K562 (cell line): ENCODE data around the gene DPEP3. TPM values are rescaled to one million over a fixed set of nuclear protein-coding genes. Genes with fewer than 3 reads are reported as not detected.
A peak's percentile ranks its signal among the peaks of the same experiment; 100 is the strongest.

Experiments
- CREM ChIP-seq: IDR thresholded peaks from 2 replicates; pipeline ENCODE4 v1.6.1; 2014; ENCODE audit warnings: antibody characterized with exemption, low read depth
- ETV1 ChIP-seq: fragments of 450-650 bp; conservative IDR thresholded peaks from 2 replicates; pipeline ENCODE4 v1.6.1; 2016; ENCODE audit warnings: missing genetic modification characterization, control low read depth, low read depth, missing compliant biosample characterization
- FOSL1 ChIP-seq: fragments of 200-800 bp; sonication (Bioruptor generic); conservative IDR thresholded peaks from 2 replicates; pipeline ENCODE4 v1.6.1; 2016; ENCODE audit warnings: missing genetic modification characterization, missing compliant biosample characterization
- GABPB1 ChIP-seq: sonication (generic); formaldehyde crosslinking; IDR thresholded peaks from 2 replicates; pipeline ENCODE4 v1.8.0; 2022; ENCODE audit warnings: mild to moderate bottlenecking, missing genetic modification reagents
- HNRNPK ChIP-seq: fragments of 200-400 bp; formaldehyde crosslinking; IDR thresholded peaks from one replicate; pipeline ENCODE4 v1.6.1; 2018; ENCODE audit warnings: mild to moderate bottlenecking, low read depth, low read length; ENCODE audit not compliant: poor library complexity, severe bottlenecking
- KAT7 ChIP-seq: sonication (generic); formaldehyde crosslinking; IDR thresholded peaks from 2 replicates; pipeline ENCODE4 v1.8.0; 2022; ENCODE audit warnings: missing genetic modification reagents, mild to moderate bottlenecking, borderline replicate concordance
- LEF1 ChIP-seq: fragments of 450-650 bp; IDR thresholded peaks from 2 replicates; pipeline ENCODE4 v1.6.1; 2016; ENCODE audit warnings: mild to moderate bottlenecking
- MAFG ChIP-seq: fragments of 450-650 bp; conservative IDR thresholded peaks from 2 replicates; pipeline ENCODE4 v1.6.1; 2016; ENCODE audit warnings: missing genetic modification characterization, missing compliant biosample characterization
- MBD2 ChIP-seq: sonication (generic); IDR thresholded peaks from 2 replicates; pipeline ENCODE4 v1.6.1; 2016; ENCODE audit warnings: low read depth, borderline replicate concordance
- MEIS2 ChIP-seq: fragments of 450-650 bp; IDR thresholded peaks from 2 replicates; pipeline ENCODE4 v1.6.1; 2014; ENCODE audit warnings: mild to moderate bottlenecking; ENCODE audit not compliant: partially characterized antibody
- NR3C1 ChIP-seq: sonication (generic); formaldehyde crosslinking; IDR thresholded peaks from 2 replicates; pipeline ENCODE4 v1.8.1; 2022; ENCODE audit warnings: missing genetic modification reagents
- OTX1 ChIP-seq: fragments of 450-650 bp; formaldehyde crosslinking; IDR thresholded peaks from 2 replicates; pipeline ENCODE4 v1.4.0; 2022; ENCODE audit warnings: mild to moderate bottlenecking
- POLR2B ChIP-seq: fragments of 450-650 bp; IDR thresholded peaks from 2 replicates; pipeline ENCODE4 v1.6.1; 2018; ENCODE audit warnings: low read depth; ENCODE audit not compliant: partially characterized antibody
- RFX1 ChIP-seq: fragments of 450-650 bp; IDR thresholded peaks from 2 replicates; pipeline ENCODE4 v1.6.1; 2016; ENCODE audit warnings: mild to moderate bottlenecking, moderate library complexity
- RFX5 ChIP-seq: IDR thresholded peaks from 2 replicates; pipeline ENCODE4 v1.6.1; 2011; ENCODE audit warnings: low read depth, mild to moderate bottlenecking, improper control_type of control experiment, low read length
- RFX7 ChIP-seq: fragments of 250-450 bp; sonication (Bioruptor Pico); IDR thresholded peaks from 2 replicates; pipeline ENCODE4 v1.5.1; 2021; ENCODE audit warnings: mild to moderate bottlenecking
- SUPT5H ChIP-seq: fragments of 450-650 bp; IDR thresholded peaks from 2 replicates; pipeline ENCODE4 v1.6.1; 2016
- TAF15 ChIP-seq: fragments of 200-400 bp; formaldehyde crosslinking; IDR thresholded peaks from 2 replicates; pipeline ENCODE4 v1.6.1; 2017; ENCODE audit warnings: mild to moderate bottlenecking, low read depth, low read length, moderate library complexity
- TCFL5 ChIP-seq: fragments of 250-450 bp; sonication (Bioruptor Pico); conservative IDR thresholded peaks from 2 replicates; pipeline ENCODE4 v1.6.1; 2021; ENCODE audit warnings: mild to moderate bottlenecking, moderate library complexity, matching md5 sums
- ZNF24 ChIP-seq: fragments of 450-650 bp; IDR thresholded peaks from 2 replicates; pipeline ENCODE4 v1.6.1; 2016
- ZNF586 ChIP-seq: fragments of 450-650 bp; formaldehyde crosslinking; conservative IDR thresholded peaks from 2 replicates; pipeline ENCODE4 v1.4.0; 2020; ENCODE audit warnings: mild to moderate bottlenecking, moderate library complexity
- ZNF695 ChIP-seq: fragments of 450-650 bp; formaldehyde crosslinking; IDR thresholded peaks from 2 replicates; pipeline ENCODE4 v1.4.0; 2020; ENCODE audit warnings: mild to moderate bottlenecking, moderate library complexity
- ZNF75A ChIP-seq: fragments of 450-650 bp; formaldehyde crosslinking; IDR thresholded peaks from 2 replicates; pipeline ENCODE4 v1.4.0; 2020; ENCODE audit warnings: mild to moderate bottlenecking
- polyA plus RNA-seq, 8 experiments: library from polyadenylated mRNA; depleted of rRNA in 4 of 8; stranded (reverse) in 5 of 8; unstranded in 3 of 8; fragments of >200 nt; fragmentation: Nextera tagmentation in 2 of 8; fragmentation: Illumina TruSeq in 1 of 8; extraction: Ambion mirVana in 2 of 8; extraction: Trizol in 1 of 8; gene quantifications; 2 replicates each; pipeline versions ENCODE4 v1.2.1 to v1.2.3, GENCODE V29; 2011 to 2014; ENCODE audit warnings: inconsistent platforms in 1 of 8, missing spikeins in 1 of 8
- total RNA-seq, 7 experiments: library from RNA; depleted of rRNA in 6 of 7; stranded (reverse); fragments of >200 nt in 6 of 7; fragmentation: Illumina TruSeq in 2 of 7; extraction: Trizol in 2 of 7; gene quantifications; 2 replicates each; pipeline versions ENCODE4 v1.2.1 to v1.2.3, GENCODE V29; 2011 to 2021; ENCODE audit warnings: low replicate concordance in 1 of 7
- TF ChIP-seq, protein P1 (sequence below): fragments of 250-450 bp; sonication (Bioruptor Pico); IDR thresholded peaks from 2 replicates; pipeline ENCODE4 v1.5.0; 2021
- TF ChIP-seq, protein P2 (sequence below): fragments of 450-650 bp; formaldehyde crosslinking; IDR thresholded peaks from 2 replicates; pipeline ENCODE4 v1.4.0; 2020; ENCODE audit warnings: mild to moderate bottlenecking, mixed read lengths
- TF ChIP-seq, protein P3 (sequence below): fragments of 250-450 bp; sonication (Bioruptor Pico); IDR thresholded peaks from 2 replicates; pipeline ENCODE4 v1.9.0; 2021; ENCODE audit warnings: mild to moderate bottlenecking, inconsistent platforms

The DPEP3 gene
- total and polyA plus RNA-seq, 9 of the 15 experiments (the other 6 are each of a cell fraction or from before 2014, with no cell fraction given) = not detected

DNA sequence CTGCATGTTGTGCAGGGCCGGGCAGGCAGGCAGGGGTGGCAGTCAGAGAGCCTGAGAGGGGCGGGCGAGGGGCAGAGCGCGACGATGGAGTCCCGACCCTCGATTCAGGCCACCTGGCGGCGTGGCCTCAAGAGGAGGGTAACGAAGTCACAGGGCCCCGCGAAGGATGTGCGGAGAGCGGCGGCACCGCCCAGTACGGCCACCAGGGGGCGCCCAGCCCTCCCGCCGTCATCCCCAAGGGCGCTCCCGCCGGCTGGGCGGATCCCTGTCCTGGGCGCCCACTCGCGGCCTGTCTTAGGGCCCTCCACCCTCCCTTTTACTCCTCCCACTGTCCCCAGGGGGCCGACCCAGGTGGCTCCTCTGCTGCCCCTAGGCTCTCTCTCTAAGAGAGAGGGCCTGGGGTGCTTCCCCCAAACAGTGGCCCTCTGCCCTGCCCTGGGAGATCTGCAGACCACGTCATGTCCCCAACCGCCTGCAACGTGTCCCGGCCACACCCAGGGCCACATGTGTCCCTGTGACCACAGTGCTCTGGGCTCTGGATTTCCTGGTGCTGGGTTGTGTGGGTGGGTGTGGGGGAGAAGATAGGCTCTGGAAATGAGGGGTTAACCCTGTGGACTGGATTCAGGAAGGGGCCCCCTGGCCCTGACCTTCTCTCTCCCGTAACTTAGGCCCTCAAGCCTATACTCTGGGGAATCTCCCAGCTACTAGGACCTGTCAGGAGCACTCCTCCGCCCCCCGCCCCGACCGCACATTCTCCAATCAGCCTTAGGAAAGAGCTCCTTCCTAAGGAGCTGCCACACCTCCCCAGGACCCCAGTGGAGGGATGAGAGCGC is 13.1 kb upstream of the DPEP3 start (continued):
- no peak; the same call in 1 of the 2 replicates for TF ChIP-seq LEF1
- TF ChIP-seq CREM = peak; percentile 83
- no peak for TF ChIP-seq TCFL5 (CRISPR knock-in tag)
- no peak for TF ChIP-seq RFX5
- TF ChIP-seq POLR2B = peak; percentile 60
- TF ChIP-seq TAF15 = no peak
- TF ChIP-seq NR3C1 (CRISPR knock-in tag) = 0 out of 2 replicates have a peak, but pooled peaks have one; percentile 26
- no peak; the same call in 1 of the 2 replicates for TF ChIP-seq ETV1 (tag)
- peak; percentile 38; the same call in 1 of the 2 replicates for TF ChIP-seq FOSL1 (tag)
- no peak for TF ChIP-seq MEIS2
- no peak for TF ChIP-seq RFX1
- no peak; the same call in 1 of the 2 replicates for TF ChIP-seq ZNF586 (CRISPR knock-in tag)
- TF ChIP-seq OTX1 (CRISPR knock-in tag) = 0 out of 2 replicates have a peak, but pooled peaks have one; percentile 60
- TF ChIP-seq MAFG (tag) = no peak
- TF ChIP-seq SUPT5H = peak; percentile 67
- peak; percentile 33; the same call in 1 of the 2 replicates for TF ChIP-seq ZNF24
- TF ChIP-seq KAT7 (CRISPR knock-in tag) = no peak
- peak; percentile 46; the same call in 1 of the 2 replicates for TF ChIP-seq MBD2
- TF ChIP-seq RFX7 (CRISPR knock-in tag) = no peak
- no peak for TF ChIP-seq ZNF695
- TF ChIP-seq, protein P1, sequence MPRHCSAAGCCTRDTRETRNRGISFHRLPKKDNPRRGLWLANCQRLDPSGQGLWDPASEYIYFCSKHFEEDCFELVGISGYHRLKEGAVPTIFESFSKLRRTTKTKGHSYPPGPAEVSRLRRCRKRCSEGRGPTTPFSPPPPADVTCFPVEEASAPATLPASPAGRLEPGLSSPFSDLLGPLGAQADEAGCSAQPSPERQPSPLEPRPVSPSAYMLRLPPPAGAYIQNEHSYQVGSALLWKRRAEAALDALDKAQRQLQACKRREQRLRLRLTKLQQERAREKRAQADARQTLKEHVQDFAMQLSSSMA (CRISPR knock-in tag) = no peak
- TF ChIP-seq, protein P2, sequence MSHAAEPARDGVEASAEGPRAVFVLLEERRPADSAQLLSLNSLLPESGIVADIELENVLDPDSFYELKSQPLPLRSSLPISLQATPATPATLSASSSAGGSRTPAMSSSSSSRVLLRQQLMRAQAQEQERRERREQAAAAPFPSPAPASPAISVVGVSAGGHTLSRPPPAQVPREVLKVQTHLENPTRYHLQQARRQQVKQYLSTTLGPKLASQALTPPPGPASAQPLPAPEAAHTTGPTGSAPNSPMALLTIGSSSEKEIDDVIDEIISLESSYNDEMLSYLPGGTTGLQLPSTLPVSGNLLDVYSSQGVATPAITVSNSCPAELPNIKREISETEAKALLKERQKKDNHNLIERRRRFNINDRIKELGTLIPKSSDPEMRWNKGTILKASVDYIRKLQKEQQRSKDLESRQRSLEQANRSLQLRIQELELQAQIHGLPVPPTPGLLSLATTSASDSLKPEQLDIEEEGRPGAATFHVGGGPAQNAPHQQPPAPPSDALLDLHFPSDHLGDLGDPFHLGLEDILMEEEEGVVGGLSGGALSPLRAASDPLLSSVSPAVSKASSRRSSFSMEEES (CRISPR knock-in tag) = no peak
- 0 out of 2 replicates have a peak, but pooled peaks have one; percentile 20 for TF ChIP-seq ZNF75A (CRISPR knock-in tag)
- peak; percentile 75 for TF ChIP-seq GABPB1 (CRISPR knock-in tag)
- TF ChIP-seq, protein P3, sequence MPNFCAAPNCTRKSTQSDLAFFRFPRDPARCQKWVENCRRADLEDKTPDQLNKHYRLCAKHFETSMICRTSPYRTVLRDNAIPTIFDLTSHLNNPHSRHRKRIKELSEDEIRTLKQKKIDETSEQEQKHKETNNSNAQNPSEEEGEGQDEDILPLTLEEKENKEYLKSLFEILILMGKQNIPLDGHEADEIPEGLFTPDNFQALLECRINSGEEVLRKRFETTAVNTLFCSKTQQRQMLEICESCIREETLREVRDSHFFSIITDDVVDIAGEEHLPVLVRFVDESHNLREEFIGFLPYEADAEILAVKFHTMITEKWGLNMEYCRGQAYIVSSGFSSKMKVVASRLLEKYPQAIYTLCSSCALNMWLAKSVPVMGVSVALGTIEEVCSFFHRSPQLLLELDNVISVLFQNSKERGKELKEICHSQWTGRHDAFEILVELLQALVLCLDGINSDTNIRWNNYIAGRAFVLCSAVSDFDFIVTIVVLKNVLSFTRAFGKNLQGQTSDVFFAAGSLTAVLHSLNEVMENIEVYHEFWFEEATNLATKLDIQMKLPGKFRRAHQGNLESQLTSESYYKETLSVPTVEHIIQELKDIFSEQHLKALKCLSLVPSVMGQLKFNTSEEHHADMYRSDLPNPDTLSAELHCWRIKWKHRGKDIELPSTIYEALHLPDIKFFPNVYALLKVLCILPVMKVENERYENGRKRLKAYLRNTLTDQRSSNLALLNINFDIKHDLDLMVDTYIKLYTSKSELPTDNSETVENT (CRISPR knock-in tag) = peak; percentile 88
- no peak for TF ChIP-seq HNRNPK
